Activated naive CD4-positive, alpha-beta T cell treated with anti-CD3 and anti-CD28 coated beads for 36 hours (primary cell): ENCODE measurements around the gene GPC4. TPM values are rescaled to one million over a fixed set of nuclear protein-coding genes. Genes with fewer than 3 reads are reported as not detected.

Experiments used
- CTCF ChIA-PET: fragments of 350-600 bp; sonication (Branson Sonifier 250); formaldehyde crosslinking; loops from one replicate; lab custom pipeline; 2021; ENCODE audit warnings: antibody characterized with exemption; lab: Charles Lee
- DNase-seq: peaks from one replicate; pipeline ENCODE4 v3.0.0-alpha.2; 2020
- H3K27ac Mint-ChIP-seq: one replicate; pipeline ENCODE4 v1.8.0; 2021; ENCODE audit warnings: mild to moderate bottlenecking, mixed read lengths
- H3K27me3 Mint-ChIP-seq: one replicate; pipeline ENCODE4 v1.8.0; 2021; ENCODE audit warnings: low read depth, mixed read lengths
- H3K36me3 Mint-ChIP-seq: one replicate; pipeline ENCODE4 v1.8.0; 2021; ENCODE audit warnings: low read depth, mixed read lengths
- H3K4me1 Mint-ChIP-seq: one replicate; pipeline ENCODE4 v1.8.0; 2021; ENCODE audit warnings: low read depth, mixed read lengths
- H3K4me3 Mint-ChIP-seq: one replicate; pipeline ENCODE4 v1.8.0; 2021; ENCODE audit warnings: mild to moderate bottlenecking, moderate library complexity, mixed read lengths
- H3K9me3 Mint-ChIP-seq: one replicate; pipeline ENCODE4 v1.8.0; 2021; ENCODE audit warnings: mixed read lengths
- intact Hi-C: fragments of 100-400 bp; cut with micrococcal nuclease; formaldehyde crosslinking; loops from one replicate; pipeline ENCODE4 v1.15.1; 2023
- total RNA-seq, 2 experiments: library from RNA; stranded (reverse); gene quantifications; one replicate each; pipeline ENCODE4 v1.2.3, GENCODE V29; 2021

Gene GPC4
- total RNA-seq, 2 experiments from 2014 or later: 0.05 TPM

DNA sequence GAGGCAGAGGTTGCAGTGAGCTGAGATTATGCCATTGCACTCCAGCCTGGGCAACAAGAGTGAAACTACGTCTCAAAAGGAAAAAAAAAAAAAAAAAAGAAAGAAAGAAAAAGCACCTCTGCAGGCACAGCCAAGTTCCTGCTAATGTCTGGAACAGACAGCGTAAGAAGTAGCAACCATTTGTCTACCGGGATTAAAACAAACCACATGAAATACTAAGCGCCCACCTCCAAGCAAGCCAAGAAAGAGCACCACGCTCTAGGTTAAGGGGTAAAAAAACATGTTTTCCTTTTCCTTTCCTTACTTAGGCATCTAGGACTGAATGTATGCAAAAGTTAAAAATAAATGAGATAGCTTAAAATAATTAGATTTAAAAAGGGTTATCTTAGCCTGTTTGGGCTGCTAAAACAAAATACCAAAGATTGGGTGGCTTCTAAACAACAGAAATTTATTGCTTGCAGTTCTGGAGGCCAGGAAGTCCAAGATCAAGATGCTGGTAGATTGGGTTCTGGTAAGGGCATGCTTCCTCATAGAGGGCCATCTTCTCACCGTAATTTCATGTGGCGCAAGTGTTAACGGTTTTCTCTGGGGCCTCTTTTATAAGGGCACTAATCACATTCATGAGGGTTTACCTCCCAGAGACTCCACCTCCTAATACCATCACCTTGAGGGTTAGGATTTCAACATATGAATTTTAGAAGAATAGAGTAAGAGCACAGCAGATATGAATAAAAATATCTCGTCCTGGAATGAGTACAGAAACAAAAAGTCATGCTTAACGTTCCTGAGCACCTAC is 12.3 kb downstream of the GPC4 start:
- Mint-ChIP-seq H3K9me3 (no peaks in the 10 kb centered on the region), H3K27ac (no peak overlapping the region), H3K4me3 (no peak overlapping the region), H3K27me3 (peaks cover 3% of the 10 kb centered on the region), H3K4me1 (peaks cover 5% of the 10 kb centered on the region), H3K36me3 (no peaks in the 10 kb centered on the region)
- intact Hi-C loops: loop anchor here (1.0 kb wide), 1 partner anchor 12 kb away; the partner anchor contains the start of gene GPC4
- CTCF ChIA-PET: interaction anchor here (0.6 kb wide), 1 partner anchor 533 kb away, joined by 3 read pairs; no protein-coding TSS in a partner anchor
- DNase-seq: no peak

DNA sequence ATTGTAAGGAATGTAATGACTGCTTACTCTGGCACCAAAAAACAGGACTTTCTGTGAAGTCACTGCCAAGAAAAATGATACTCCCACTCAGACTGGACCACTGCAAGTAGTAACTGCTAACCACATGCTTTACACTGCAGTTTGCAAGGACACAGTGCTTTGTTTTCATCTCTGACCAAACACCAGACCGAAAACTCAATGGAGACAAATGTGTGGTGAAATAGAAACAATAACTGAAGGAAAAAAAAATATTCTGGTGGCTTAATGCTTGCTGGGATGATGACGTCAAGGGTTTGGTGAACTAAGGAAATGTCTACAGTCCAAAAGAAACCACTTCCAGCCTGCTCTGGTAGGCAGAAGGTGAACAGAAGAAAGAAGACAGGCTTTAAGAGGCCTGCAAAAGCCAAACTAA is 13.2 kb downstream of the GPC4 start:
- intact Hi-C loops: loop anchor here (1.0 kb wide), 1 partner anchor 13 kb away; the partner anchor contains the start of gene GPC4
- Mint-ChIP-seq H3K4me1 (peaks cover 5% of the 10 kb centered on the region), H3K9me3 (no peaks in the 10 kb centered on the region), H3K4me3 (no peak overlapping the region), H3K27me3 (peaks cover 3% of the 10 kb centered on the region), H3K27ac (no peak overlapping the region), H3K36me3 (no peaks in the 10 kb centered on the region)
- CTCF ChIA-PET: no interaction called here
- no peak for DNase-seq

DNA sequence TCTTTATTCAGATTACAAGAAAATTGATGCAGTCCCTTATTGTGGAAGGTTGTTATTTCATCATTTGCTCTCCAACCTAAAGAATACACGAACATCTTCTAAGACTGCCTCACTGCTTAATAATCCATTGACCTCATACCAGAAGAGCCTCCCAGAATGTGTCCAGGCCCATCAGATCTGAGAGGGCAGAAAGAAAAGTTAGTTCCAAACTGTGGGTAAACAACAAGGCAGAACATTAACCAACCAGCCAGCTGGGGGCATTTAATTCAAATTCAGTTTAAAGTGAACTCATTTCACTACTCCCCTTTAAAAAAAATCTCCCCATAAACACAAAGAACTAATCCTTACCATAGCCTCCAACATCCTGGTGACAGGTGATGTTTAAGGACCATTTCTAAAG is 13.8 kb downstream of the GPC4 start:
- H3K36me3 Mint-ChIP-seq: no peaks in the 10 kb centered on the region
- DNase-seq: no peak
- H3K4me1 Mint-ChIP-seq: peaks cover 5% of the 10 kb centered on the region
- H3K4me3 Mint-ChIP-seq: no peak overlapping the region
- CTCF ChIA-PET: no interaction called here
- H3K9me3 Mint-ChIP-seq: no peaks in the 10 kb centered on the region
- peaks cover 3% of the 10 kb centered on the region for H3K27me3 Mint-ChIP-seq
- intact Hi-C loops: no loop called here
- no peak overlapping the region for H3K27ac Mint-ChIP-seq

DNA sequence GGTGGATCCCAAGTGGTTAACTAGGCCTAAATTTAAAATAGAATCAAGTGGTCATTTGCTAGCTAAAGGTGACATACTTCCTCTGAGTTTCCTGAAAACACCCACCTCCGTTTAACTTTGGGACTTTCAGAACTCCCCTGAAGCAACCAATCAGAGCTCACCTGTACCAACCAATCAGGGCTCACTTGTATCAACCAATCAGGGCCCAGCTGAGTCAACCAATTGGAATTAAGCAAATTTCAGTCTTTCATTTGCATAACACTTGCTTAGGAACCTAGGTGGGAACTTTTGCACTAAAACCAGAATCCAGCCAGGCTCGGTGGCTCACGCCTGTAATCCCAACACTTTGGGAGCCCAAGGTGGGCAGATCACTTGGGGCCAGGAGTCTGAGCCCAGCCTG is 15.9 kb downstream of the GPC4 start:
- H3K4me1 Mint-ChIP-seq: peaks cover 5% of the 10 kb centered on the region
- intact Hi-C loops: no loop called here
- H3K27me3 Mint-ChIP-seq: no peaks in the 10 kb centered on the region
- H3K27ac Mint-ChIP-seq: no peak overlapping the region
- H3K36me3 Mint-ChIP-seq: no peaks in the 10 kb centered on the region
- no peak for DNase-seq
- H3K9me3 Mint-ChIP-seq: no peaks in the 10 kb centered on the region
- no peak overlapping the region for H3K4me3 Mint-ChIP-seq
- CTCF ChIA-PET: no interaction called here

DNA sequence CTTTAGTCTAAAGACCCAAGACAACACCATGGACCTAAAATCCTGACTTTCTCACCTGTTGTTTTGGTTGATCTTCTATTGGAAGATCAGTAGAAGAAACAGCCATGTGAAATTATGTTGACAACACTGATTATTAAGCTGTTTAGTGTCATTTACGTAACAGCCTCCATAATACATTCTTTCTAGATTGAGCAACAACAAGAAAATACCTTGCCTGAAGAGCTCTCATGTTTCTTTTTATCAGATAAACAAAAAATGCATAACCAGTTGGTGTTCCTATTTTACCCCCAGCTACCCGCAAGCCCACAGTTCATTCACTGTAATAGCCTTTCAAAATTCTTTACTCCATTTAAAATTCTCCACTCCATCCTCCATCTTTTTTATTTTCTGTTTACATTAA is 20.5 kb downstream of the GPC4 start:
- Mint-ChIP-seq H3K36me3 (no peaks in the 10 kb centered on the region), H3K27ac (no peak overlapping the region), H3K4me1 (no peaks in the 10 kb centered on the region), H3K9me3 (no peaks in the 10 kb centered on the region), H3K4me3 (no peak overlapping the region), H3K27me3 (no peaks in the 10 kb centered on the region)
- DNase-seq: no peak
- intact Hi-C loops: no loop called here
- CTCF ChIA-PET: no interaction called here

DNA sequence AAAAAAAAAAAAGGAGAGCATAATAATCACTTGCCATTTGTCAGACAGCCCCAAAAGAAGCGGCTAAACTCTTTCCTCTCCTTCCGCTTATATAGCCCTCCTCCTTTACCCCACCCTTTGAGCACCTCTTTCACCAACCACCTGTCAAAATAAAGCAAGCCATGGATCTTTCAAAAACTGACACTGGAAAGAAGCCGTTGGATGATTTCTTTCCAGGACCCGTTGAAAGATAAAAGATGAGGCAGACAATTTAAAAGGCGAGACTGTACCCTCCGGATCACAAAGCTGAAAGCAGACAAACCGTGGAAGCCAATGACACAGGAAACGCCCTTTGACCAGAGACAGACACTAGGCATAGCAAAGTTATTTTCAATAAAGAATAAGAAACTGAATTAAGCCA is 22.6 kb downstream of the GPC4 start:
- H3K36me3 Mint-ChIP-seq: no peaks in the 10 kb centered on the region
- no peak overlapping the region for H3K4me3 Mint-ChIP-seq
- peaks cover 3% of the 10 kb centered on the region for H3K4me1 Mint-ChIP-seq
- no peaks in the 10 kb centered on the region for H3K9me3 Mint-ChIP-seq
- intact Hi-C loops: no loop called here
- no peak overlapping the region for H3K27ac Mint-ChIP-seq
- CTCF ChIA-PET: no interaction called here
- no peaks in the 10 kb centered on the region for H3K27me3 Mint-ChIP-seq
- DNase-seq: no peak

DNA sequence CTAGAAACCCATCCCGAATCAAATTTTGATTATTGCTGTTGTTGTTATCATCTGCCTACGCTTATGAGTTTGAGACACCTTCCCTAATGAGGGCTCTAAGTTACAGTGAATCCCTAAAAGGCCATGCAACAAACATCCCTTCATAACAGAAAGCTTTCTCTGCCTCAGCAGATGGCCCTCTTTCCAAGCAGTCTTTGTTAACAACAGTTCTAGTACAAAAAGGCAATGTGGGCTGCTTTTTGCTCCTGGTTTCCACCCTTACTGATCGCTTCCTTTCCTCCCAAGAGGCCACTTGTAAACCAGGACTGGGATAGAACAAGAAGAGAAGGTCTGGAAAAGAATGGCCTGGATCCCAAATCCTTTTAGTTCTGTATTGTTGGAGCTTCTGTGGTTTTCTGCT is 24.2 kb downstream of the GPC4 start:
- CTCF ChIA-PET: no interaction called here
- peaks cover 3% of the 10 kb centered on the region for H3K4me1 Mint-ChIP-seq
- intact Hi-C loops: no loop called here
- no peaks in the 10 kb centered on the region for H3K27me3 Mint-ChIP-seq
- no peaks in the 10 kb centered on the region for H3K9me3 Mint-ChIP-seq
- no peak for DNase-seq
- no peaks in the 10 kb centered on the region for H3K36me3 Mint-ChIP-seq
- no peak overlapping the region for H3K27ac Mint-ChIP-seq
- no peak overlapping the region for H3K4me3 Mint-ChIP-seq

DNA sequence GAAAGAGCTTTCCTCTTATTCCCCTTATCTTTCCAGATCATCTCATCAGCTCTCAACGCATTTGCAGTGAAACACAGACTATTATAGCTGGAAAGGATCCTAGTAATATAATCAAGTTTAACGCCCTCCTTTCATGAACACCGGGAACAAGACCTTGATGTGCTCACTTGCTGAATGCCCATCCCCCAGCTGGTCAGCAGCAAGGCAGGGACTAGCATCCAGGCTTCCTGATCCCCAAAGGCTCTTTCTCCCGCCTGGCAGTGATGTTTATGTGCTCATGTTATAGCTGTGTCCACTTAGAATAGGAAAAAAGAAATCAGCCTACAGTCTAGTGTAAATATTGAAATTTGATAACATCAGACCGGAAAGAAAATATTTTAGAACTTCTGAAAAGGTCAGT is 24.6 kb downstream of the GPC4 start:
- CTCF ChIA-PET: no interaction called here
- no peaks in the 10 kb centered on the region for H3K27me3 Mint-ChIP-seq
- H3K4me3 Mint-ChIP-seq: no peak overlapping the region
- DNase-seq: no peak
- H3K4me1 Mint-ChIP-seq: peaks cover 3% of the 10 kb centered on the region
- H3K9me3 Mint-ChIP-seq: no peaks in the 10 kb centered on the region
- no peaks in the 10 kb centered on the region for H3K36me3 Mint-ChIP-seq
- no peak overlapping the region for H3K27ac Mint-ChIP-seq
- intact Hi-C loops: no loop called here

DNA sequence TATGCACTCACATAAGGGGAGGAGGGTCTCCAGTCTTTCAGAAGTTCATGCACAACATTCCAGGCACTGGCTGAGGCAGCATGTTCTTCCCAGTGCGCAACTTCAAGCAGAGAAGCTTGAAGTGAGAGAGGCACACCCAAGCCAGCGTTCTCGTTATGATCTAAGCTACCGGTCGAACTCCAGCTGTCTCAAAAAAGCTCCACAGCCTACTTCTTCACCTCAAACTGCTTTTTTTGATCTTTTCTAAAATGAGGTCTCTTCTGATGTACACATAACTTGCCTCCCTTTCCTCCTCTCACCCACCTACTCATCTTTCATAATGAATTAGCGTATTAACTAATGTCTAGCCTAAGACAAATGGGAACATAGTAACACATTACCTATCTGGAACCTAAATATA is 25.3 kb downstream of the GPC4 start:
- CTCF ChIA-PET: no interaction called here
- intact Hi-C loops: no loop called here
- H3K36me3 Mint-ChIP-seq: no peaks in the 10 kb centered on the region
- DNase-seq: no peak
- H3K27me3 Mint-ChIP-seq: no peaks in the 10 kb centered on the region
- H3K4me3 Mint-ChIP-seq: no peak overlapping the region
- H3K27ac Mint-ChIP-seq: no peak overlapping the region
- H3K4me1 Mint-ChIP-seq: peaks cover 3% of the 10 kb centered on the region
- H3K9me3 Mint-ChIP-seq: no peaks in the 10 kb centered on the region

DNA sequence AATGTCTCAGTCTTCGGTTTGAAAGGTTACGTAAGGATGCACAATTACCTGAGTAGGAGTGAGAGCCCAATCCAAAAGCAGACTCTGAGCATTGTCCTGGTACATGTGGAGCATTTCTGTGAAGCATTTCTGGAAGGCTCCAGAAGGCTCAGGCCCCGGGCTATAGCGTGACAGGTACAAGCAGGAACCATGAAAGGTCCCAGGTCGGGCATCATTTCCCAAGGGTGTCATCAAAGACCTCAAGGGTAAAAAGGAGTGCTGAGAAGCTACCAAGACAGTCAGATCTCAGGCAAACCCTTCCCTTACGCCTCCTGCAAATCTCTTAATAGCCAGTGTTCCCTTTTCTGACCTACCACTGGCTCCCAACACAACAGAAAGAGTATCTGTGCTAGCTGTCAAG is 30.8 kb downstream of the GPC4 start:
- H3K4me3 Mint-ChIP-seq: no peak overlapping the region
- H3K36me3 Mint-ChIP-seq: no peaks in the 10 kb centered on the region
- H3K27ac Mint-ChIP-seq: no peak overlapping the region
- H3K9me3 Mint-ChIP-seq: no peaks in the 10 kb centered on the region
- DNase-seq: no peak
- H3K27me3 Mint-ChIP-seq: no peaks in the 10 kb centered on the region
- intact Hi-C loops: no loop called here
- CTCF ChIA-PET: no interaction called here
- peaks cover 2% of the 10 kb centered on the region for H3K4me1 Mint-ChIP-seq

DNA sequence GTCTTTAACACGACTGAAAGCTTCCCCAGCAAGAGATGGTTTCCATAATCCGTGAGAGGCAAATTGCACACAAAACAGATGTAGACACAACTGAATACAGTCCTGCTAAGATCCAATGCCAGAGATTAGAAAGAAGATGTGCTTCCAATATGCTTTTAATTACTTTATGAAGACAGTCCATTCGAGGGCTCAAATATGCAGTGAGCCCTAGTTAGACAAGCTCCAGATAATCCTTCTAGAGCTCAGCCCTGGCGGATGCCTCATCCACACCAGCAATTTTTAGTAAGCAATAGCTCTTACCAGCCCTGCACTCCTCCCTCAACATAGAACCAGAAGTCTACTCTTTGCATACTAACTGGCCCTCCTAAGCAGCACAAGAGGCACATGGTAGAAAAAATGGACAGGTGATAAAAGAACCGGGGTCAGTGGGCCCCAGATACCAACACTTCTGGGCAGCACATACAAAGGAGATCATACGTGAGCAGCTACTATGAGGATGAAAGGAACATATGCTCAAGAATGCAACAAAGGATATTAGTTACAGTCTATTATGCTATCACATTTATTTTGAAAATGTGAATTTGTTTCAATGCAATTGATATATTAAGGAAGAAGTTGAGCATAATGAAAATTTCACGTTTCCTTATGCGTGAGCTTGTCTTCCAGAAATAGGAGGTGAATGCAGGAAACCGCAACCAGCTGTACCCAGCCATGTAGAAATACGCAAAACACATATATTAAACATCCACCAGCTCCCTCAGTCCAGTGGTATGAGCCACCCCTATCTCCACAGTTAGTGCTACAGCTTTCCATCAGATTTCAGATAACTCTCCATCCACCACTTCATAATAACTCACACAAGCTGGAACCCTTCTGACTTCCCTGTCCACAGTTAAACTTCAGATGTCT is 34.3 kb downstream of the GPC4 start:
- DNase-seq: no peak
- no peak overlapping the region for H3K4me3 Mint-ChIP-seq
- H3K4me1 Mint-ChIP-seq: no peaks in the 10 kb centered on the region
- H3K27me3 Mint-ChIP-seq: no peaks in the 10 kb centered on the region
- H3K27ac Mint-ChIP-seq: no peak overlapping the region
- CTCF ChIA-PET: no interaction called here
- H3K36me3 Mint-ChIP-seq: no peaks in the 10 kb centered on the region
- H3K9me3 Mint-ChIP-seq: no peaks in the 10 kb centered on the region
- intact Hi-C loops: no loop called here

DNA sequence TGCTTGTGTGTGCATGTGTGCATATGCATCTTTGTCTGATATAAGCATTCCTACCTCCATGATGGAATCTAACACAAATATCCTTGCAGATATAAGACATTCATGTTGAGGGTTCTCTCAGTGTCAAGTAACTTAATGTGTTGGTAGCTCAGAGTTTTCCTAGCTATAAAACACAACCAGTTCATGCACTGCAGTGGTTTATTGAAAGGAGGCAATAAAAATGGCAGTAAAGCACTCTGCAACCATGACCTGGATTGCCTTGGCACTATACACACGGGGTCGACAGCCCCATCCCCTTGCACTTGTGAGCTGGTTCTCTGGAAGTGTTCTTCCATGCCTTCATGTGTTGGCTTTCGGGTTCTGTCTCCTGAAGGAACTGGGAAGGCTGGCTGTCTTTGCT is 38.9 kb downstream of the GPC4 start:
- CTCF ChIA-PET: no interaction called here
- Mint-ChIP-seq H3K27ac (no peak overlapping the region), H3K27me3 (no peaks in the 10 kb centered on the region), H3K4me1 (no peaks in the 10 kb centered on the region), H3K36me3 (no peaks in the 10 kb centered on the region), H3K4me3 (no peak overlapping the region), H3K9me3 (no peaks in the 10 kb centered on the region)
- intact Hi-C loops: no loop called here
- DNase-seq: no peak
